Breast epithelium (tissue), 3 donors: ENCODE data around the gene KIAA1586.

Source experiments
- CTCF ChIP-seq, 3 donors: fragments of 450-650 bp; IDR thresholded peaks; one replicate each; pipeline ENCODE4 v1.5.1; 2016 to 2017; ENCODE audit warnings: antibody characterized with exemption in 3 of 3, mild to moderate bottlenecking in 3 of 3, moderate library complexity in 3 of 3
- POLR2A ChIP-seq: fragments of 450-650 bp; IDR thresholded peaks from one replicate; pipeline ENCODE4 v1.6.1; 2016; ENCODE audit warnings: antibody characterized with exemption, mild to moderate bottlenecking, moderate library complexity

DNA sequence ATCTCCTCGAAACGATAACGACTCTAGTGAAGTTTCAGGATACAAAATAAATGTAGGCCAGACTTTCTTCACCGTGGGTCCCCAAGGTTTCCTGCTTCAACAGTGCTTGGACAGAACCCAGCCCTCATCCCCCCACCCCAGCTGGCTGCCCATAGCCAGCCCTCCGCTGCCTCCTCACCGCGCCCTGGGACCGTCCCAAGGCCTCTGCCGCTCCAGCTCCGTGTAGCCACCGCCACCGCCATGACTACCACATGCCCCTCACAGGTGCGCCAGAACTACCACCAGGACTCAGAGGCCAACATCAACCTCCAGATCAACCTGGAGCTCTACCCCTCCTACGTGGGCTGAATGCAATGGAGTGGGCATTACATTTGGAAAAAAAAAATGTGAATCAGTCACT lies 42.2 kb upstream of the KIAA1586 start:
- TF ChIP-seq CTCF (IDR thresholded peaks at IDR 0.05) (no peak), POLR2A (no peak)
